HFF-Myc (cell line): Measurements from ENCODE around the gene NTM.

Experiments
- DNase-seq: peaks from one replicate; pipeline ENCODE4 v3.0.0-alpha.2; 2011; ENCODE audit warnings: low read depth; ENCODE audit errors: extremely low read depth
- H3K4me3 ChIP-seq: replicated peaks from 2 replicates; pipeline ENCODE4 v1.5.1; 2011; ENCODE audit warnings: low read depth, mild to moderate bottlenecking, control low read depth, low read length
- TF ChIP-seq, protein P1 (sequence below): IDR thresholded peaks from 2 replicates; pipeline ENCODE4 v1.5.1; 2012; ENCODE audit warnings: mild to moderate bottlenecking, low read depth, low read length, control low read depth; ENCODE audit errors: missing control alignments

The NTM gene

GRCh38 chr11:131762346-131763110 is 392.1 kb downstream of the NTM start:
- no peak for DNase-seq
- TF ChIP-seq, protein P1, sequence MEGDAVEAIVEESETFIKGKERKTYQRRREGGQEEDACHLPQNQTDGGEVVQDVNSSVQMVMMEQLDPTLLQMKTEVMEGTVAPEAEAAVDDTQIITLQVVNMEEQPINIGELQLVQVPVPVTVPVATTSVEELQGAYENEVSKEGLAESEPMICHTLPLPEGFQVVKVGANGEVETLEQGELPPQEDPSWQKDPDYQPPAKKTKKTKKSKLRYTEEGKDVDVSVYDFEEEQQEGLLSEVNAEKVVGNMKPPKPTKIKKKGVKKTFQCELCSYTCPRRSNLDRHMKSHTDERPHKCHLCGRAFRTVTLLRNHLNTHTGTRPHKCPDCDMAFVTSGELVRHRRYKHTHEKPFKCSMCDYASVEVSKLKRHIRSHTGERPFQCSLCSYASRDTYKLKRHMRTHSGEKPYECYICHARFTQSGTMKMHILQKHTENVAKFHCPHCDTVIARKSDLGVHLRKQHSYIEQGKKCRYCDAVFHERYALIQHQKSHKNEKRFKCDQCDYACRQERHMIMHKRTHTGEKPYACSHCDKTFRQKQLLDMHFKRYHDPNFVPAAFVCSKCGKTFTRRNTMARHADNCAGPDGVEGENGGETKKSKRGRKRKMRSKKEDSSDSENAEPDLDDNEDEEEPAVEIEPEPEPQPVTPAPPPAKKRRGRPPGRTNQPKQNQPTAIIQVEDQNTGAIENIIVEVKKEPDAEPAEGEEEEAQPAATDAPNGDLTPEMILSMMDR, result no peak
- no peak overlapping the region for H3K4me3 ChIP-seq

DNA sequence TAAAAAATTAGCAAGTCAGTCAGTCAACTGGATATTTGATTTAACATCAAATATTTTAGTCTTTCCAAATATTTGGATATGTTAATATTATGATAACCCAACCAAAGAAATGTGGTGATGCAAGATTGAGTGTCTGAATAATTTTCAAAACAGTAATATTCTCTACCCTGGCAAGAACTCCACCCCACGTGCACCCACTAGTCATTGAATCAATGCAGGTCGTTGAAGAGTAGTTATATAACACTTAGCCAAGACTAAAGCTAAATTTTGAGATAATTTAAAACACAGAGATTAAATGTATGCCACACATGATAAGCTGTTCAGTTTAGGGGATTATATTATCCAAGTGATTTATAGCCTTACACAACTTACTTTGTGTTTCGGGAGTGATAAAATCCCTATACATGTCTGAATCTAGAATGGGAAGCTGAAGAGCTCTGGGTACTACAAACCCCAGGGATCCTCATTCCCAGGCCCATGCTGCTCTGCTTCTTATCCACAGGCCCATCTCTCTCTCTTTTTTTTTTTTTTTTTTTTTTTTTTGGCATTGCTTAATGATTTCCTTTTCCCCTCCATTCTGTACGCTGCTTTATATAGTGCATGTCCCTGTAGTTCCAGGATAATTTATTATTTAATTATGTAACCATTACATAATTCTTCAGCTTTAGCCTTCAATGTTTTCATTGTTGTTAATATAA is 392.9 kb downstream of the NTM start:
- TF ChIP-seq, protein P1, result no peak
- no peak for DNase-seq
- H3K4me3 ChIP-seq, result no peak overlapping the region

DNA sequence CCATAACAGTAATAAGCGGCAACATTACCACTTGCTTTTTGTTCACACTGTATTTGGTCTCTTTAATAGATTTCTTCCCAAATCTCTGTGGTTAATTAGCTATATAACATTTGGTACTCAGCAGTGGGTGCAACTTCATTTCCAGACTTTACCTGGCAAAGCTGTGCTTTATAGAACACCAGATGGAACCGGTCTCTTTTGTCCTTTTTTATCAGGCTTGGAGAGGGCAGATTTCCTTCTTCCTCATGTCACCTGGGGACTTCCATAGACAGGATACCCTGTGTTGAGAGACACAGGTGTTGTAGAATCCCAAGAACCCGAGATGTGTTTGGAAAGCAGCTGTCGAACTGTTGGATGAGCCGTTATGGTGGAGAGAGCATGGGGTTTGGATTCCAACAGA is 393.7 kb downstream of the NTM start:
- no peak overlapping the region for H3K4me3 ChIP-seq
- TF ChIP-seq, protein P1, result no peak
- no peak for DNase-seq

DNA sequence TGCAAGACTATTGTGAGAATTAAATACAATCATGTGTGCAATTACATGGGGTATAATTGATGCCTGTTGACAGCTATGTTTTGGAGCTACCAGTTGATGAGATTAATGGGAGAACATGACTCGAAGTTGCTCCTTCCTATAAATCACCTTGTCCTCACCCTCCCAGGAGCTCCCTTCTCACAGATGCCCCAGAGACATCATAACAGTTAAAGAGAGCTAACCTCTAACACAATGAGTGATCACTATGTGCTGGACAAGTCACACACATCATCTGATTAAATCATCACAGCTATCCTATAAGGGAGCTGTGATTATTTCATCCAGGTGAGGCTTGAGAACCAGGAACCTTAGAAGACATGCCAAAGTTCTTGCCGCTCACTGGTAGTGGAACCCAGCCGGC is 394.2 kb downstream of the NTM start:
- TF ChIP-seq, protein P1, result no peak
- DNase-seq, result no peak

GRCh38 chr11:131766637-131767036 is 396.2 kb downstream of the NTM start:
- TF ChIP-seq, protein P1, result no peak
- no peak overlapping the region for H3K4me3 ChIP-seq
- DNase-seq, result no peak

More for the DNA sequence above, 394.2 kb downstream of the NTM start:
- H3K4me3 ChIP-seq, result no peak overlapping the region

- TF ChIP-seq, protein P1, result no peak
- no peak overlapping the region for H3K4me3 ChIP-seq
- DNase-seq, result no peak
Measured at GRCh38 chr11:131767421-131767820, 397.0 kb downstream of the NTM start.
